GM18502 (cell line): ENCODE data around the gene ELOVL7.
"Not testable (repeated sequence)": the region's sequence is repeated elsewhere in the genome, so short reads cannot be mapped to it uniquely, and the experiment has no call there.

Experiments used
- ATAC-seq: cut with Tn5 transposase; IDR thresholded peaks from one replicate; pipeline ENCODE4 v1.9.1; 2021; ENCODE audit warnings: mild to moderate bottlenecking; ENCODE audit not compliant: unreplicated experiment, poor library complexity

Gene ELOVL7

DNA sequence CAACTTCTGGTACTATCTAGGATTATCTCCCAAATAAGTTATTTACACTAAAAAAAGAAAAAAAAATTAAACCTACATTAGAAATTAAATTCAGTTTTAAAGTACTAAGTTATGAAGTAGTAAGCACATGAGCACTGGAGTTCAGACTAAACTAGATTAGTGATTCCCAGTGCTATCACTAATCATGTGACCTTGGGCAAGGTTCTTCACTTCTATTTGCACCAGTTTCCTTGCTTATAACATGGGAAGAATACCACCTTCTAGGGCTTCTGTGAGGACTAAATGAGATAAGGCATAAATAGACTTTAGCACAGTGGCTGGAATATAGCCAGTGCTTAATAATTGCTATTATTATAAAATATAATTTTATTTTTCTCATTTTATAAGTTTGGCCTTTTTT, 10.5 kb downstream of the ELOVL7 start:
- ATAC-seq, result no peak

DNA sequence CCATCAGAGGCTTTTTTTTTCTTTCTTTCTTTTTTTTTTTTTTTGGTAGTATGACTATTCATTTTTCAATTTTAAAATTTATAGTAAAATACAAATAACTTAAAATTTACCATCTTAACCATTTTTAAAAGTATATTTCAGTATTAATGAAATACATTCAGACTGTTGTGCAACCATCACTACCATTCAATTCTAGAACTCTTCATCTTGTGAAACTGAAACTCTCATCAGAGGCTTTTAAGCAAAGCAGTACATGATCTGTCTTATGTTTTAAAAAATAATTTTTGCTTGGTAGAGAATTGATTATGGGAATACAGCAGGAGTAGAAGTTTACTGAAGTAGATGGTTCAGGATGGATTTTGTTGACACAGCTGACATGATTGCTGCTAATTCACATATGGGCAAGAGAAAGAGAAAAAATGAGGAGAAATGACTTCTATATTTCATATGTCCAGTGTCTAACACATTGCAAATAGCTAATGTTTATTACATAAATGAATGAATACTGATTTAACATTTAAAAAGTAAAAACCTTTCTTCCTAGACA, 13.4 kb downstream of the ELOVL7 start:
- ATAC-seq, result peak; percentile 63

DNA sequence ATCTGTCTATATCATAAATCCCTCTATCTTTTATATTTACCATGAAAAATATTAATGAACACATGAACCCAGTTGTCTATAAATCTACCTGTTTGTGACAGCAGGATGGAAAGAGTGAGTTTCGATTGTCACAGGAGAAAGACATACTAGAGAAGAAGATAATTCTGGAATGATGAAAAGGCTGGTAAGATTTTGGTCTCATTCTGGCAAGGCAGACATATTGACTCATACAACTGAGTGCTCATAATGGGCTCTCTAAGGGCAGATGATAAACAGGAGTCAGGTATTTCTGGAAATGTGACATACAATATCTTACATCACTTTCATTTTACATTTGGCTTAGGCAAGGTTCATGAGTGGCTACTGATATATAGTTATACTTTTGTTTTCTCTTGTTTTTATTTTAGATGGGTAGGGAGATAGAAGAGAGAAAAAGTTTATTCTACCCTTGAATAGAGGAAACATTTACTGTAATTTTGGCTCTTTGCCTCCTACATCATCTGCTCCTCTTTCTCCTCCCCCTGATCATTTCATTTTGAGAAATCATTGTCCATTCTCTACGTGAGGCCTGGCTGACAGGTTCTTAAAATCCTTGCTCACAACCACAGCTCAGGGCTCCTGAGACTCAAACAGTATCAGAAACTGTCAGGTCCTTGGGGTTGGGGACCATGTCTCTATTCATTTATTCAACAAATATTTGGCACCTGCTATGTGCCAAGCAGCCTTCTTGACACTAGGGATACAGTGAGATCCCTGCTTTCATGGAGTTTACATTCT, 14.4 kb downstream of the ELOVL7 start:
- peak; percentile 40 for ATAC-seq

DNA sequence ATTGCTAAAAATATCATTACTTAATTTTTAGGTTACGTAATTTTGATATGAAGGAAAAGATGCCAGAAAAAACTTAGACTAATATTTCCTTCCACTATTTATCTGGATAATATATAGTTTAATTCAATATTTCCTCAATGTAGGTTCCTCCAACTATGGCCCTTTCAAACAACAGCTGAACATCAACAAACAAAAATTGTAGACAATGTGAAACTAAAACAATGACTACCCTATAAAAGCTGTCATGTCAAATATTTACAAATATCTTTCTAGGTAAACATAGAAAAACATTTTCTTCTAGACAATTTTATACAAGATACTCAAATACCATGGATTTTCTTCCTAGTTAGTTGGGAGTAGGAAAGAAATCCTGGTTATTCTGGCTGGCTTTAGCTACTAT, 16.9 kb downstream of the ELOVL7 start:
- ATAC-seq, result no peak

DNA sequence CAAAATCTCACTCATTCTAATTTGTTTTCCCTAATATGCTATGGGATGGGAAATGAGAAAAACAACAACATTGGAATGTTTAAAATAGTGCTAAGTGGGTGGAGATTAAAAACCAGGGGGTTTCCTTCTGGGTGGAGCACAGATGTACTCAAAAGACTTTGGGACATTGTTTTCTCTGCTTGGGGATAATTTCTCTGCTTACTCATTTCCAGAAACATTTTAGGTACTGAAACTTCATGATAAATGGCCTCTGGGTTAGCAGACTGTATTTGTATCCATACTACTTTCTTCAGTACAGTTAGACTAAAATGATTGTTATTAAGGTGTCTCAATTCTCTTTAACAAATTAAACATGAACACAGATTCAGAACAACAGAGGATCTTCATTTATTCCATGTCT, 17.4 kb downstream of the ELOVL7 start:
- peak; percentile 83 for ATAC-seq

DNA sequence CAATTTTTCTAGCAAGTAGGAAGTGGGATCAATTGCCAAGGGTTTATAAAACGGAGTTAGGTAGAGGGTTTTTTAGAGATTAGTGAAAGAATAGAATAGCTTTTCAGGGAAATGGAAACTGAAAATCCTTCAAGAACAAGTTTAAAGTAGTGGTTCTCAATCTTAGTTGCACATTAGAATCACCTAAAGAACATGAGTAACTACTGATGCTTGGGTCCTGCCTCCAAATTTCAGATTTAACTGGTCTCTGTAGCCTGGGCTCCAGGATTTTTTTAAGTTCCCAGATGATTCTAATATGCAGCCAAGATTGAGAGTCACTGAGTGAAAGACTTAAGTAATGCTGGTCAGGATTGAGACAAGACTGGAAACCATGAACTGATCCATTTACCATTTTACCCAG, 20.5 kb downstream of the ELOVL7 start:
- no peak for ATAC-seq

DNA sequence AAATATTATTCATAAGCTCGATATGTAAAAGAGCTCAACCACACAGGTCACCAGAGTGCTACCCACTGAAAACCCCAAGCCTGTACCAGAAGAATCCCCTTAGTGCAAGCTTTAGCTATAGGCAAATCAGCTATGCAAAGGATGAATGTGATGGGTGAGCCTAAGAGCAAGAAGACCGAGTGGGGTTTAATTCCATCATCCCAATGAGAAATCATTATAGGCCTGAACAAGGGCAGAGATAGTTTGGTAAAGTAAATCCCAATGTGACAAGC, 21.8 kb downstream of the ELOVL7 start:
- ATAC-seq, result no peak

DNA sequence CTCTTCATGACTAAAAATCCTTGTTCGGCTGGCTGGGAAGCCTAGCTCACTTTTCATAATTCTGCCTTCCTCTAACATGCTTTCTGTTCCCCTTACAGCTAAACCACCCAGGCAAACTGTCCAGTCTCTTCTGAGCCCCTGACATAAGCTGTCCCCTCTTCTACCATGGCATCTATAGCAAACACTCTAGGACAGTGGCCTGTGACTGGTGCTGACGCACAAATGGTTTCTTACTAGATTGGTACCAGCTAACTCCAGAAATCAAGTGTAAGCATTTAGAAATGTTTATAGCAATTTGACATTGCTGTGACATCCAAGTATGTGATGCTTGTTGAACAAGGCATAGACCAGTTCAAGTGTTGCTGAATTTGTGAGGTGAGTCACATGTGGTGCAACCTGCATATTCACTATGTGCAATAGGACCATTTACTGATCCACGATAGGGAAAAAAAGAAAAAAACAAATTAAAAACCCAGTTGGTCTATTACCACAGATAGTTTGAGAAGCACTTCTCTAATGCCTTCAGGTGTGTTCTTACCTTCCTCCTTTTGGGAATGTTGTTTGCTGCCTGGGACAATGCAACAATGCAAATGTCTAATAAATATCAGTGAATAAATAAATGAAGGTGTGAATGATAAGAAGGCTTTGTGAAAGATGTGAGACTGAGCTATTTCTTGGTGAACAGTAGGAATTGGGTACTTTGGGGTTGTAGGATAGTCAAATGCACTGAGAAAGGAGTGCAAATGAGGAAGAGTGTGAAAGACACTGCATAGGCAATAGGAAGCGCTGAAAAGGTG, 22.4 kb downstream of the ELOVL7 start:
- ATAC-seq, result no peak

DNA sequence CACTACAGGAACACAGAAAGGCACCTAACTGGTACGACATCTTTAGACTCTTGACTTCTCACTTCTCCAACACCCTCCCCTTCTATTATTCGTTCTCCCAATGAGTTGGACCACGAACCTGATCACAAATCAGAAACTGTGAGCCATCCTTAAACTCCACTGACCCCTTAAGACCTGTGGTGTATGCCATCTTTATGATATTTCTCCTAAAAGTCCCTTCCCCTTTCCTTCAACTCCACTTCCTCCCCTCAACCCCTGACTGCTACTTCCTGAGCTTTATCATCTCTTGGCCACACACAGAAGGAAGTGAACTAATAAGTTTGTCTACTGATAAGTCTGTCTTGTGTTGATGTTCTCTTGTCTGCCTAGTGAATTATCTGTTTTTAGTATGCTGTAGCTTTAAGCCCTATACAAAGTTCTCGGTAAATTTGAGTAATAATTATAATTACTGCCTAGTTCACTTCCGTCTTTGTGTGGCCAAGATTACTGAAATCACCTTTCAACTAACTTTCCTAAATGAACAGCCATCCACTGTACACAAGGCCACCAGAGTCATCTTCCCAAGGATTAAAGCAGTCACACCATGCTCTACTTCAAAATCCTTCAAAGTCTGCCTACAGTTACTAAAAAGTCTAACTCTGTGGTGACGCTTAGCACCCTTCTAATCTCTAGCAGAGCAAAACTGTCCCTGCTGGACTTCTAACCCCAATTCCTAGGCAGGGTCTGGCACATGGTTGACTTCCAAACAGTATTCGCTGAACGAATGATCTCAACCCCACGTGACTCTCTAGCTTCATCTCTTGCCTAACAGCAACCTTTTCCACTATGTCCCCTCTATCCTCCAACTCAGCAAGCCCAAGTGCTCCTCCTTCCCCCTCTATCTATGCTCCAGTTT, 23.2 kb downstream of the ELOVL7 start:
- no peak for ATAC-seq

DNA sequence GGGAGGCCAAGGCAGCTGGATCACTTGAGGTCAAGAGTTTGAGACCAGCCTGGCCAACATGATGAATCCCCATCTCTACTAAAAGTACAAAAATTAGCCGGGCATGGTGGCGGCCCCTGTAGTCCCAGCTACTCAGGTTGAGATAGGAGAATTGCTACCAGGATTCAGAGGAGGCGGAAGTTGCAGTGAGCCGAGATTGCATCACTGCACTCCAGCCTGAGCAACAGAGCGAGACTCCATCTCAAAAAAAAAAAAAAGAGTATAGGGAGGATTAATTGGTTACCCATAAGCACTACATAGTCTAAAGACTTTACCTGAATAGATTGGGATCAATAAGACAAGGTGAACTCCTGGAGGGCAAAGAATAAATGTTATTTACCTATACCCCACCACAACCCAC, 27.9 kb downstream of the ELOVL7 start:
- ATAC-seq, result not testable (repeated sequence)

DNA sequence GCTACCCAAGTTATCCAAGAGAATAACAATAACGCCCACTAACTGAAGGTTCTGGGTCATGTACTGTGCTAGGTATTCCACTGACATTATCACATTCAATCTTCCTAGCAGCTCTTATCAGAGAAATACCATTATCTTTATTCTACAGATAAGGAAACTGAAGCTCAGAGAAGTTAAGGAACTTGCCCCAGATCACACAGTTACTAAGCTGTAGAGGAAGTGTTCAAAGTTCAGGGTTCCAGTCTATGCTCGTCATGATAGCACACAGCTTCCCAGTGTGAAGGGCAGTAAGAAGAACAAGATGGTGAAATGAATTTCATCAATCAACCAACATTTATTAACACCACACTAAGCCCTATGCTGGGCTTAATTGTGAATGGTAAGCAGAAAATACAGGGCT, 29.6 kb downstream of the ELOVL7 start:
- ATAC-seq, result no peak

DNA sequence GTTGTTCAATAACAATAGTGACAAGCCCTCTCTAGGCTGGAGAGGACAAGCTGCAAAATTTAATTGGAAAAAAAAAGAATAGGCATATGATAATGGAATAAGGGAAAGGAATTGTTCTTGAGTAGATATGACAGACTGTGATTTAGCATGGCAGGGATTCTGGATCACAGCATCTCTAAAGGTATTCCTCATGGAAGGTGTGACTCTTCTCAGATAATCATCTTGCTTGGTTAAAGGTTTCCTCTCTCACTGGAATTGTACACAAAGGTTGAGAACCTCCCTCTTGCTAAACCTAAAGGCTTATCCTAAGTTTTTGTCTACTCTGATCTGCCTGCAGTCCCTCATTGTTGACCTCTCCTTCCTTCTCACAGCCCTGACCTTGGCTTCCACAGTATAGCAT, 31.6 kb downstream of the ELOVL7 start:
- no peak for ATAC-seq

DNA sequence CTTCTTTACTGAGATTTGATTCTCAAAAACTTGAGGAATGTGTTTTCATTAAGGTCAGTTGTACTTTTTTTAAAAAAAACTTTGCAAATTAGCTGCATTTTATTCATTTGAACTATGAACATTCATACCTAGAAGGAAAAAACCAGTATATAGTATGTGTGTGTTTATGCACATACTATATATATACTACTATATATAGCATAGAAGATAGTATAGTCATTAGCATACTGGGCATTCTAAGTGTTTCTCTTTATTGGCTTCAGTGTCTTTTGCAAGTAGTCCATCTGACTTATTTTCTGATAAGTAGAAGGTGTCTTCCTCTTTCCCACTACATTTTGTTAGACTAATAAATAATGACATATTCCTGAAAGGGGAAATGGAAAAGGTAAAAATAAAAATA, 33.0 kb downstream of the ELOVL7 start:
- peak; percentile 46 for ATAC-seq

DNA sequence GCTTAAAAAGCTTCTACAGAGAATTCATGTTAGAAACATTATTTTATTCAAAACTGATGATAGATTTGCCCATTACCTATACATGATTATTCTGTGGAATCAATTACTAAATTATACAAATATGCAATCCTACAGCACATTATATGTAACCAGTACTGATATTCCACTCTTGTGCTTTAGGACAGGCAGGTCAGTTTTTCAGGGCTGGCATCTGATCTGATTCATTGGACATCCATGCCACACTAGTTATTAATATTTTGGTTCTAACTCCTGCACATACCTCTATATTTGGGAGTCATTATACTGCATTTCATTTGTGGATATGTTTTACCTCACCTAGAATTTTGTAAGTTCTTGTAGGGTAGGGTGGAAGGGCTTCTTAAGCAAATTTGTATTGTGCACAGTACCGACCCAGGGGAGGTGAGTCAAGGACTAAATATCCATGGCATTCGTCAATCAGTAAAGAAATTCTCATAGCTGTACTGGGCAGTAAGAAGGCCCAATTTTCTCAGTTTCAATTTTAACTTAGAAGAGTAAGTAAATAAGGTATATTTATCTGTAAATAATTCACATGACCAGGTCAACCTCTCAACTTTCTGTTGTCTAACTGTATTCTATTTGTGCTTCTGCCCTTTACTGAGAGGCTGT, 33.5 kb downstream of the ELOVL7 start:
- peak; percentile 81 for ATAC-seq

DNA sequence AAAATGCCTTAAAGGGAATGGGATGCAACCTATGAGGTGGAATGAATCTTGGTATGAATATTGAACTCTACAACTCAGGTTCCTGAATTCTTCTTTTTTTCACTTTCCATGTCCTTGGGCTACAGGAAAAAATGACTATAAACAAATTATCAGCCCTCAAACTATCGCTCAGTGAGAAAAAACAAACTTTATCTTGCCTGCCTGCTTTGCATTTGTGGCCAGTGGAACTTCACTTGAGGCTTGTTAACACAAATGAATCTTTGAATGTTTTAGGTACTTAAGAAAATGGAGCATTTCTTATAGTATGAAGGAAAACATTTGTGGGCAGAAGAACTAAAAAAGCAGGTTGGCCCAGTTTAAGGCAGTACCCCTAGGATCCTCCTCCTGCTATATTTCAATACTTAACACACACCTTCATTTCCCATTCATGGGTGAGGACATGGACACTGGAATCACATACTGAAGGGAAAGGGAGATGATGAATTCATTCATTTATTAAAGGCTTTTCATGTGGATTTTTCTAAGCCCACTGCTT, 34.1 kb downstream of the ELOVL7 start:
- no peak for ATAC-seq

DNA sequence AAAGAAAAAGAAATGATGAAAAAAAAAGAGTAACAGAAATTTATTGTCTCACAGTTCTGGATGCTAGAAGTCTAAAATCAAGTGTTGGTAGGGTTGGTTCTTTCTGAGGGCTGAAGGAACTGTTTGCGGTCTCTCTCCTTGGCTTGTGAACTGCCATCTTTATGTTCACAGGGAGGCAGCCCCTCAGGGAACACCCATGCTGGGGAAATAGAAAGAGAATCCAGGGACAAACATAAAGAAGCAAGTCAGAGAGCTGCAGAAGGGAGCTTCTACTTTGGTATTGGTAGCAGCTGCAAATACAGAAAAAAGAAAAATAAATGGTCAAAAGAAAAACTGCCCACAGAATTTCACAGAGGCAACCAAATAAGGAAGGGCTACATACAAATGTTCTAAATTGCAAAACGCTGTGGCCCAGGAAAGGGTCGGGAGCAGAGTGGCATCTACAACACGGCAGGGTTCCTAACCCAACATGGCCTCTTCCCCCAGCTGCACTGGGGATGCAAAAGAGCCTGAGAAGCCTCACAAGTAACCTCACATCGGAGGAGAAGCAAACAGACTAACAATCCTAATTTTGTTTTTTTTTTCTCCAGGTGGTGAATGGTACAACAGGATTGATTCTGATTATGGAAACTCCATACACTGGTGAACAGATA, 37.4 kb downstream of the ELOVL7 start:
- no peak for ATAC-seq

DNA sequence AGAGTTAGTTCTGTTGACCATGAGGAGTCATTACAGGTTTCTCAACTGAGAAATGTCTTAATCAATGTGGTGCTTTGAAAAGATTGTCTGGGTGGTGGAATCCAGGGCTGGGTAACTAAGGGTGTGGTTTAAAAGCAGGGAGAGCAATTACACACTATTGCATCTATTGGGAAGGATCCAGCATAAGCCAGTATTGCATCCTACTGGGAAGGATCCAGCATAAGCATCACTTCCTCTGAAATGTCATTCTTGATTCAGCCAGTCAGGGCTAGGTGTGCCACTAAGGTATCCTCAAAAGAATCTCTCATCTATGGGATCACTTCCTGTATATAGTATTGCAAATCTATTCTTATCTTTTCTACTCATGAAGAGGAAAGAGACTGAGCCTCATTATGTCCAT, 38.6 kb downstream of the ELOVL7 start:
- no peak for ATAC-seq

DNA sequence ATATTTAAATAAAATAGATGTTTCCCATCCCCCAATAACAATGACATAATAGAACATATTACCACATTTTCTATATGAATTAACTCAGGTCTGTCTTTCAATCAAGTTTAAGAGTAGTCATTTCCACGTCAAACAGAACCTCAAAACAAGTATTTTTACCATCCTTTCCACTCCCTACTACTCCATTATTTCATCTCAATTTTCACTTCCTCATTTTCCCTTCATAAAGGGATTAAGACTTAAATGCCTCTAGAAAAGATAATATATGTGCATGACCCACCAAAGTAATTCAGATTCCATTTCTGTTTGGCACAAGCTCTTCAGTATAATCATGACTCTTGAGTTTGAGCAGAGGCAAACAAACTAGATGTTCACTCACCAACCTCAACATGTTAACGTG, 40.4 kb downstream of the ELOVL7 start:
- no peak for ATAC-seq

DNA sequence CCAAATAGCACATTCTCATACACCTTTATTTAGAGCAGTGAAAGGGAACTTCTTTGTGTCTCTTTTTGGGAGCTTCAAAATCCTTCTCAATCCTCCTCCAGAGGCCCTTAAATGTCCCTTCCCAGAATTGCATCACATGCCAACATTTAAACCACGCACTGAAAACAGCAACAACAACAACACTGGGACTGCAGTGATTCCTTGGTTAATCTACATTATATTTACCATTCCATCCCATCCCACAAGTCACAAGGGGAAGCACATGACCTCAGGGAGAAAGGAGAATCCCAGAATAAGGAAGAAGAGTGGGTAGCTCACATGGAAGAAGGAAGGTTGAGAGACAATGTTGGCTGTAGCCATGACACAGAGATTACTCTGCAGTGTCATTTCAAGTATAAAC, 41.1 kb downstream of the ELOVL7 start:
- ATAC-seq, result no peak

DNA sequence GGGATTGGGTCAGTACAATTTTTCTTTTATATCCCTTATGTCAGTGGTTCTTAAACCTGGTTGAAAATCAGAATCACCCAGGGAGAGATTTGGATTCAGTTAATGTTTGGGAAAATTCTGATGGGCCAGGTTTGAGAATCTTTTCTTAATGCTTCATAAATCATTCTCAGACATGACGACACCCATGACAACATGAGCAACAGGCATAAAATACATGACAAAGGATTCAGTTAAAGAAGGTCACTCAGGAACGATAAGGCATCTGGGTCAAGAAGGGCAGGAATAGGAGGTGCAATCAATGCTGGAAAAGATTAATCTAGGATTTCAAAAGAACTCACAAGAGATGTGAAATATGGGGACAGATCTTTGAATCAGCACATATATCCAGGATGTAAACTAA, 41.8 kb downstream of the ELOVL7 start:
- no peak for ATAC-seq
